Spleen (tissue), 11 donors: ENCODE measurements around the gene DENND1A. TPM values are rescaled to one million over a fixed set of nuclear protein-coding genes. Genes with fewer than 3 reads are reported as not detected.
"Not testable (repeated sequence)": the region's sequence is repeated elsewhere in the genome, so short reads cannot be mapped to it uniquely, and the experiment has no call there.

Source experiments
- DNase-seq: peaks from one replicate; pipeline ENCODE4 v3.0.0-alpha.2; 2020
- H3K27ac ChIP-seq, 8 donors: fragments of 200-600 bp; sonication (generic) in 7 of 8; 1 replicate in 4 of 8; 2 replicates in 4 of 8; pipeline versions ENCODE4 v1.5.0 to v1.8.0; 2016 to 2021; ENCODE audit warnings: inconsistent platforms in 4 of 8, mild to moderate bottlenecking in 4 of 8, moderate library complexity in 1 of 8
- H3K27me3 ChIP-seq, 7 donors: fragments of 200-600 bp; sonication (generic) in 6 of 7; replicated peaks in 1 of 7; 1 replicate in 4 of 7; 2 replicates in 3 of 7; pipeline versions ENCODE4 v1.5.0 to v1.8.0; 2016 to 2021; ENCODE audit warnings: inconsistent platforms in 3 of 7, mild to moderate bottlenecking in 1 of 7
- H3K36me3 ChIP-seq, 6 donors: fragments of 200-600 bp; sonication (generic) in 5 of 6; 1 replicate in 4 of 6; 2 replicates in 2 of 6; pipeline versions ENCODE4 v1.5.0 to v1.8.0; 2016 to 2021; ENCODE audit warnings: inconsistent platforms in 2 of 6
- H3K4me1 ChIP-seq, 6 donors: fragments of 200-600 bp; sonication (generic) in 5 of 6; 1 replicate in 3 of 6; 2 replicates in 3 of 6; pipeline versions ENCODE4 v1.5.0 to v1.8.0; 2016 to 2021; ENCODE audit warnings: inconsistent platforms in 3 of 6
- H3K4me3 ChIP-seq, 8 donors: fragments of 200-600 bp; sonication (generic) in 7 of 8; 1 replicate in 4 of 8; 2 replicates in 4 of 8; pipeline versions ENCODE4 v1.5.0 to v1.8.0; 2016 to 2021; ENCODE audit warnings: inconsistent platforms in 4 of 8, mild to moderate bottlenecking in 4 of 8, moderate library complexity in 2 of 8
- H3K9me3 ChIP-seq, 8 donors: fragments of 200-600 bp; sonication (generic) in 7 of 8; 1 replicate in 4 of 8; 2 replicates in 4 of 8; pipeline versions ENCODE4 v1.5.0 to v1.8.0; 2016 to 2021; ENCODE audit warnings: inconsistent platforms in 4 of 8
- CTCF ChIP-seq, 11 experiments: fragments of 200-600 bp in 7 of 11; fragments of 450-650 bp in 4 of 11; sonication (generic) in 4 of 11; IDR thresholded peaks in 8 of 11; conservative IDR thresholded peaks in 3 of 11; 1 replicate in 7 of 11; 2 replicates in 4 of 11; pipeline versions ENCODE4 v1.4.0 to v1.8.0; 2016 to 2021; ENCODE audit warnings: antibody characterized with exemption in 11 of 11, inconsistent platforms in 4 of 11, mild to moderate bottlenecking in 1 of 11
- POLR2A ChIP-seq, 3 donors: fragments of 450-650 bp; IDR thresholded peaks; one replicate each; pipeline ENCODE4 v1.5.1; 2017; ENCODE audit warnings: antibody characterized with exemption in 3 of 3, mild to moderate bottlenecking in 1 of 3
- POLR2AphosphoS5 ChIP-seq, 3 donors: sonication (generic); formaldehyde crosslinking; IDR thresholded peaks; one replicate each; pipeline ENCODE4 v1.5.1; 2017; ENCODE audit warnings: antibody characterized with exemption in 3 of 3
- WGBS, 5 donors: extraction: QIAGEN DNeasy Blood & Tissue Kit in 3 of 5; methylation state at CpG; one replicate each; pipeline versions ENCODE4 v1.1.5 to v1.1.7; 2013 to 2018; 5-methylcytosine and 5-hydroxymethylcytosine counted together
- intact Hi-C: fragments of 100-400 bp; cut with DNase I; formaldehyde crosslinking; loops from one replicate; pipeline ENCODE4 v1.15.0; 2023; ENCODE audit warnings: low total_unique reads
- polyA plus RNA-seq, 3 donors: library from polyadenylated mRNA; stranded (reverse); fragments of 200-250 nt; gene quantifications; one replicate each; pipeline ENCODE4 v1.2.1, GENCODE V29; 2013
- total RNA-seq, 7 donors: library from RNA; depleted of rRNA in 3 of 7; stranded (reverse); fragments of >200 nt in 3 of 7; fragmentation: NEBNext Ultra II Directional in 4 of 7; extraction: Animal tissue kit (Norgen Biotek cat#: 25700) in 4 of 7; gene quantifications; one replicate each; pipeline versions ENCODE4 v1.1.0 to v1.2.1, GENCODE V29; 2016 to 2021
- donor health status: healthy with polysubstance abuse.
- donor health status: DM: no; HTN: no; CAD: no; lungs with moderate emphysema.
- donor health status: DM: no; HTN: no; CAD: no.
- donor health status: Bipolar disorder and iron deficiency.
- donor health status: healthy.
- donor health status: DM: no; HTN: no; CAD: no.
- donor health status: DM: yes; HTN: yes; CAD: no.

Gene DENND1A
- total and polyA plus RNA-seq, 10 donors: 5.4 to 59.3 (median 48.8) TPM

- intact Hi-C loops: no loop called here
- peaks cover 0 to 13% (median 7%) of the 10 kb centered on the region in 6 donors for H3K4me1 ChIP-seq
- peaks cover 0 to 3% (median 0%) of the 10 kb centered on the region in 8 donors for H3K9me3 ChIP-seq
- H3K27me3 ChIP-seq: no peaks in the 10 kb centered on the region
- H3K27ac ChIP-seq: no peak overlapping the region
- peaks cover 0 to 100% (median 65%) of the 10 kb centered on the region in 6 donors for H3K36me3 ChIP-seq
- DNase-seq: no peak
- WGBS, 5 donors: 98 to 100% (median 98%) methylated on average over 2 of the region's 2 CpGs
- H3K4me3 ChIP-seq: no peak overlapping the region
- TF ChIP-seq POLR2A (IDR thresholded peaks at IDR 0.05): no peak
- no peak for TF ChIP-seq POLR2AphosphoS5 (IDR thresholded peaks at IDR 0.05)
- TF ChIP-seq CTCF (IDR thresholded peaks at IDR 0.05 in 8 of 11, conservative IDR thresholded peaks at IDR 0.05 in 3 of 11): no peak
Observed at GRCh38 chr9:123435471-123435870, 494.5 kb downstream of the DENND1A start.

GRCh38 chr9:123434619-123435240 is 495.2 kb downstream of the DENND1A start:
- WGBS, 5 donors: 94 to 98% (median 96%) methylated on average over 9 of the region's 9 CpGs
- Histone ChIP-seq H3K4me1 (peaks cover 0 to 13% (median 7%) of the 10 kb centered on the region in 6 donors), H3K27me3 (no peaks in the 10 kb centered on the region), H3K4me3 (no peak overlapping the region), H3K36me3 (peaks cover 0 to 100% (median 58%) of the 10 kb centered on the region in 6 donors), H3K27ac (no peak overlapping the region), H3K9me3 (peaks cover 0 to 3% (median 0%) of the 10 kb centered on the region in 8 donors)
- TF ChIP-seq POLR2A (IDR thresholded peaks at IDR 0.05) (no peak), CTCF (IDR thresholded peaks at IDR 0.05 in 8 of 11, conservative IDR thresholded peaks at IDR 0.05 in 3 of 11) (no peak), POLR2AphosphoS5 (IDR thresholded peaks at IDR 0.05) (no peak)
- intact Hi-C loops: no loop called here
- peak; percentile 41 for DNase-seq

- intact Hi-C loops: no loop called here
- Histone ChIP-seq H3K27ac (no peak overlapping the region), H3K4me1 (no peaks in the 10 kb centered on the region), H3K36me3 (peaks cover 0 to 93% (median 48%) of the 10 kb centered on the region in 6 donors), H3K9me3 (peaks cover 0 to 10% (median 0%) of the 10 kb centered on the region in 8 donors), H3K4me3 (no peak overlapping the region), H3K27me3 (no peaks in the 10 kb centered on the region)
- TF ChIP-seq CTCF (IDR thresholded peaks at IDR 0.05 in 8 of 11, conservative IDR thresholded peaks at IDR 0.05 in 3 of 11) (no peak), POLR2A (IDR thresholded peaks at IDR 0.05) (no peak), POLR2AphosphoS5 (IDR thresholded peaks at IDR 0.05) (no peak)
- peak; percentile 47 for DNase-seq
- 95 to 98% (median 97%) methylated on average over 22 of the region's 22 CpGs for WGBS, 5 donors
Observed at GRCh38 chr9:123432331-123433236, 497.3 kb downstream of the DENND1A start.

GRCh38 chr9:123431581-123431980 is 498.3 kb downstream of the DENND1A start:
- 79 to 96% (median 93%) methylated on average over 2 of the region's 2 CpGs for WGBS, 5 donors
- peaks cover 0 to 4% (median 0%) of the 10 kb centered on the region in 6 donors for H3K4me1 ChIP-seq
- H3K27ac ChIP-seq: no peak overlapping the region
- DNase-seq: no peak
- H3K9me3 ChIP-seq: peaks cover 0 to 10% (median 0%) of the 10 kb centered on the region in 8 donors
- H3K27me3 ChIP-seq: no peaks in the 10 kb centered on the region
- TF ChIP-seq POLR2AphosphoS5 (IDR thresholded peaks at IDR 0.05): no peak
- no peak for TF ChIP-seq CTCF (IDR thresholded peaks at IDR 0.05 in 8 of 11, conservative IDR thresholded peaks at IDR 0.05 in 3 of 11)
- TF ChIP-seq POLR2A (IDR thresholded peaks at IDR 0.05): no peak
- intact Hi-C loops: no loop called here
- no peak overlapping the region for H3K4me3 ChIP-seq
- H3K36me3 ChIP-seq: peaks cover 0 to 93% (median 39%) of the 10 kb centered on the region in 6 donors

GRCh38 chr9:123428450-123428849 is 501.5 kb downstream of the DENND1A start:
- DNase-seq, intact Hi-C loops, H3K4me1 ChIP-seq, H3K27me3 ChIP-seq, H3K4me3 ChIP-seq, H3K27ac ChIP-seq: not testable (repeated sequence)
- 28 to 53% (median 49%) methylated on average over 1 of the region's 1 CpG for WGBS, 5 donors
- peaks cover 0 to 10% (median 0%) of the 10 kb centered on the region in 8 donors for H3K9me3 ChIP-seq
- peaks cover 0 to 92% (median 21%) of the 10 kb centered on the region in 6 donors for H3K36me3 ChIP-seq
